ENCODE measurements around the gene YTHDC1.
"Not testable (repeated sequence)": the region's sequence is repeated elsewhere in the genome, so short reads cannot be mapped to it uniquely, and the experiment has no call there.

The YTHDC1 gene

DNA sequence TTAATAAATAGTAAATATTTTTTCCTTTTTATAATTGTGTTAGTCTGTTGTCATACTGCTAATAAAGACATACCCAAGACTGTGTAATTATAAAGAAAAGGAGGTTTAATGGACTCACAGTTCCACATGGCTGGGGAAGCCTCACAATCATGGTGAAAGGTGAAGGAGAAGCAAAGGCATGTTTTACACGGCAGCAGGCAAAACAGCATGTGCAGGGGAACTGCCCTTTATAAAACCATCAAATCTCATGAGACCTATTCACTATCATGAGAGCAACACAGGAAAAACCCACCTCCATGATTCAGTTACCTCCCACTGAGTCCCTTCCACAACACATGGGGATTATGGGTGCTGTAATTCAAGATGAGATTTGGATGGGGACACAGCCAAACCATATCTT is 58.6 kb downstream of the YTHDC1 start:
- no peak overlapping the region for H3K27ac Mint-ChIP-seq
- H3K4me3 Mint-ChIP-seq, result no peak overlapping the region
- DNase-seq, result no peak
- peaks cover 2% of the 10 kb centered on the region for H3K27me3 Mint-ChIP-seq
- no peaks in the 10 kb centered on the region for H3K36me3 Mint-ChIP-seq (ENCODE audit: low read depth)
- peaks cover 14% of the 10 kb centered on the region for H3K9me3 Mint-ChIP-seq
- H3K4me1 Mint-ChIP-seq (ENCODE audit: low read depth), result no peaks in the 10 kb centered on the region

GRCh38 chr4:68288393-68288740 is 61.5 kb downstream of the YTHDC1 start:
- Mint-ChIP-seq H3K9me3 (peaks cover 14% of the 10 kb centered on the region), H3K27ac (no peak overlapping the region), H3K4me3 (no peak overlapping the region), H3K27me3 (peaks cover 5% of the 10 kb centered on the region), H3K36me3 (ENCODE audit: low read depth) (no peaks in the 10 kb centered on the region), H3K4me1 (ENCODE audit: low read depth) (no peaks in the 10 kb centered on the region)
- DNase-seq, result no peak

DNA sequence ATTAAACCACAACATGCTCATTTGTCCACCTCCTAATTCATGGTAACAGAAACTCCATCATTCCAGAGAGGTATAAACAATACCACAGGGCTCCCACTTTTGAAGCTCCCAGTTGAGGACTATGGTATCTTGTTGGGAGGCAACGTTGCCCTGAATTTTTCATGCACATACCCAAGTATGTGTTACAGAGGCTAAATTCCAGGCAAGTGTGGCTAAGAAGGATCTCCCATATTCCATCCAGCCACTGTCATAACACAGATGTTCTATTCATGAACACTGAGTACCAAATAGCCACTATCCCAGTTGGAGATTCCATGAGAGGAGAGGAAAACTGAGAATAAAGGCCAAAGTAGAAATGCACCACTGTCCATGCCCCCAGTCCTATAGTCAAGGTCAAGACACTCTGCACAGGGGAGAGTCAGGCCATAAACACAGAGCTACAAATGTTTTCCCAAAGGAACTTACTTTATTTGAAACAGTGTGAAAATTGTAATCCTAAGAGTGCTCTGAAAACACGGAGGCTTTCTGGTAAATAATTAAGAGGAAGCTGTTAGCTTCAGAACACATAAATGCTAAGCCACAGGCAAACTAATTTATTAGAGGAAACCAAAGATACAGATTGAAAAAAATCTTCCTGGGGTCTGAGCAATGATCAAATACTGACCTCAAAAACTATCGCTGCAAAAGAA is 62.0 kb downstream of the YTHDC1 start:
- no peak for DNase-seq
- Mint-ChIP-seq H3K4me1 (ENCODE audit: low read depth) (no peaks in the 10 kb centered on the region), H3K27me3 (peaks cover 5% of the 10 kb centered on the region), H3K4me3 (no peak overlapping the region), H3K27ac (no peak overlapping the region), H3K9me3 (peaks cover 14% of the 10 kb centered on the region), H3K36me3 (ENCODE audit: low read depth) (no peaks in the 10 kb centered on the region)

GRCh38 chr4:68283714-68284113 is 66.2 kb downstream of the YTHDC1 start:
- no peak overlapping the region for H3K4me3 Mint-ChIP-seq
- no peaks in the 10 kb centered on the region for H3K36me3 Mint-ChIP-seq (ENCODE audit: low read depth)
- no peak overlapping the region for H3K27ac Mint-ChIP-seq
- DNase-seq, result no peak
- H3K27me3 Mint-ChIP-seq, result peaks cover 5% of the 10 kb centered on the region
- H3K4me1 Mint-ChIP-seq (ENCODE audit: low read depth), result no peaks in the 10 kb centered on the region
- no peaks in the 10 kb centered on the region for H3K9me3 Mint-ChIP-seq

DNA sequence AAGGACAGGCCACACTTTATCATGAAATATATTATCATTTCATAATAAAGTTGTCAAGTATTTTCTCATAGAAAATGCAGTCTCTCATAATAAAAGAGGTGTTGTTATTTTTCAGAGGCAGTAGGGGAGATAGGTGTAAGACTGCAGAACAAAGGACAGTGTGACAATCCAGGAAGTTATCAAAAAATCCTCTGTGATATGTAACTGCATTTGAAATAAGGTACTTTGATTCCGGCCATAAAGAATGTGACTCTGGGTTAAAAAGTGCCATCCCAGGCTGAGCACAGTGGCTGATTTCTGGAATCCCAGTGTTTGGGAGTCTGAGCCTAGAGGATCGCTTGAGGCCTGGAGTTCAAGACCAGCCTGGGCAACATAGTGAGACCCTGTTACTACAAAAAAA is 66.8 kb downstream of the YTHDC1 start:
- H3K36me3 Mint-ChIP-seq (ENCODE audit: low read depth), result no peaks in the 10 kb centered on the region
- no peaks in the 10 kb centered on the region for H3K9me3 Mint-ChIP-seq
- H3K4me3 Mint-ChIP-seq, result no peak overlapping the region
- no peak overlapping the region for H3K27ac Mint-ChIP-seq
- no peaks in the 10 kb centered on the region for H3K4me1 Mint-ChIP-seq (ENCODE audit: low read depth)
- no peak for DNase-seq
- peaks cover 3% of the 10 kb centered on the region for H3K27me3 Mint-ChIP-seq

GRCh38 chr4:68281796-68282740 is 67.8 kb downstream of the YTHDC1 start:
- H3K36me3 Mint-ChIP-seq (ENCODE audit: low read depth); H3K4me3 Mint-ChIP-seq; DNase-seq; H3K4me1 Mint-ChIP-seq (ENCODE audit: low read depth); H3K27me3 Mint-ChIP-seq; H3K27ac Mint-ChIP-seq; H3K9me3 Mint-ChIP-seq: not testable (repeated sequence)

GRCh38 chr4:68278029-68278428 is 71.9 kb downstream of the YTHDC1 start:
- Mint-ChIP-seq H3K4me3 (no peak overlapping the region), H3K9me3 (no peaks in the 10 kb centered on the region), H3K4me1 (ENCODE audit: low read depth) (no peaks in the 10 kb centered on the region), H3K27ac (no peak overlapping the region), H3K36me3 (ENCODE audit: low read depth) (no peaks in the 10 kb centered on the region), H3K27me3 (peaks cover 5% of the 10 kb centered on the region)
- no peak for DNase-seq

DNA sequence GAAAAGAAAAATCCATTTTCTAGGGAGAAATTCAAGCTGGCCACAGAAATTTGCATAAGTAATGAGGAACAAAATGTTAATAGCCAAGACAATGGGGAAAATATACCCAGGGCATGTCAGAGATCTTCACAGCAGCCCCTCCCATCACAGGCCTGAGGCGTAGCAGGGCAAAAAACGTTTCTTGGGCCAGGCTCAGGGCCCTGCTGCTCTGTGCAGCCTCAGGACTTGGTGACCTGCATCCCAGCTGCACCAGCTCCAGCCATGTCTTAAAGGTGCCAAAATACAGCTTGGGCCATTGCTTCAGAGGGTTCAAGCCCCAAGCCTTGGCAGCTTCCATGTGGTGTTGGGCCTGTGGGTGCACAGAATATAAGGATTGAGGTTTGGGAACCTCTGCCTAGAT is 72.3 kb downstream of the YTHDC1 start:
- no peak overlapping the region for H3K4me3 Mint-ChIP-seq
- DNase-seq, result no peak
- H3K4me1 Mint-ChIP-seq (ENCODE audit: low read depth), result peaks cover 1% of the 10 kb centered on the region
- peaks cover 9% of the 10 kb centered on the region for H3K27me3 Mint-ChIP-seq
- H3K9me3 Mint-ChIP-seq, result no peaks in the 10 kb centered on the region
- H3K36me3 Mint-ChIP-seq (ENCODE audit: low read depth), result no peaks in the 10 kb centered on the region
- H3K27ac Mint-ChIP-seq, result no peak overlapping the region

DNA sequence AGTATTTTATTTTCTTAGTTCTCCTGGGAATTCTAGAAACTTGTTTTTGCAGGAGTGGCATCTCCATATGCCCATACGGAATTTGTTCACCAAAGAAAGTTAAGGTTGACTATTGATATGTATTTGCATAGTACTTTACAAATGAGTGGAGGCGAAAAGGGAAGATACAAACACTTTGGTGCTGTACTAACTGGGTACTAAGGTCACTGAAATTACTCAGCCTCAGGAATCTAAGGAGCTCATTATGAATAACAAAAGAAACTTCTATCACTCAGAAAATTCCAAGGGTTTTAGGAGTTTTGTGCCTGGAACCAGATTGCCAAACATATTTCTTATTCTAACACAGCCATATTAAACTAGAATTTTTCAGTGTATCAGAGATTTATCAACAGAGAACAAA is 77.0 kb downstream of the YTHDC1 start:
- H3K36me3 Mint-ChIP-seq (ENCODE audit: low read depth), result no peaks in the 10 kb centered on the region
- peaks cover 17% of the 10 kb centered on the region for H3K27me3 Mint-ChIP-seq
- peaks cover 8% of the 10 kb centered on the region for H3K4me1 Mint-ChIP-seq (ENCODE audit: low read depth)
- H3K27ac Mint-ChIP-seq, result no peak overlapping the region
- no peak for DNase-seq
- no peaks in the 10 kb centered on the region for H3K9me3 Mint-ChIP-seq
- H3K4me3 Mint-ChIP-seq, result no peak overlapping the region

DNA sequence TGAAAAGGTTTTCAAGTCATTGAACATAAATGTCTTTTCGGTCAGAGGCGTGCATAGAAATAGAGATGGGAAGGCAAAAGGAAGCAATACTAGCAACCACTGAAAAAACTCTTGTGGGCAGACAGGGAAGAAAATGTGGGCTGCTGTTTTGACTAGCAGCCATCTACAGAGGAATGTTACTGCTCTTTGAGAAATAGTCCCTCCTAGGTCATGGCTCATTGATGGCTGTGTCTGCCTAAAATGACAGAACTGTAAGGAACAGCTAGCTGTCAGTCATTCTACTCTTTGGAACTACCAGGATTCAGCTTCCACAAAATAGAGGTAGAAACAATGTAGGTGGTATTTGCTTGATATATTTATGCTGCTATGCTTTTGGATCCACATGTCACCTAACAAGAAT is 77.5 kb downstream of the YTHDC1 start:
- no peak overlapping the region for H3K27ac Mint-ChIP-seq
- peak overlapping the region; percentile 63 for H3K4me3 Mint-ChIP-seq
- no peaks in the 10 kb centered on the region for H3K36me3 Mint-ChIP-seq (ENCODE audit: low read depth)
- DNase-seq, result no peak
- peaks cover 17% of the 10 kb centered on the region for H3K27me3 Mint-ChIP-seq
- H3K4me1 Mint-ChIP-seq (ENCODE audit: low read depth), result peaks cover 13% of the 10 kb centered on the region
- H3K9me3 Mint-ChIP-seq, result no peaks in the 10 kb centered on the region

DNA sequence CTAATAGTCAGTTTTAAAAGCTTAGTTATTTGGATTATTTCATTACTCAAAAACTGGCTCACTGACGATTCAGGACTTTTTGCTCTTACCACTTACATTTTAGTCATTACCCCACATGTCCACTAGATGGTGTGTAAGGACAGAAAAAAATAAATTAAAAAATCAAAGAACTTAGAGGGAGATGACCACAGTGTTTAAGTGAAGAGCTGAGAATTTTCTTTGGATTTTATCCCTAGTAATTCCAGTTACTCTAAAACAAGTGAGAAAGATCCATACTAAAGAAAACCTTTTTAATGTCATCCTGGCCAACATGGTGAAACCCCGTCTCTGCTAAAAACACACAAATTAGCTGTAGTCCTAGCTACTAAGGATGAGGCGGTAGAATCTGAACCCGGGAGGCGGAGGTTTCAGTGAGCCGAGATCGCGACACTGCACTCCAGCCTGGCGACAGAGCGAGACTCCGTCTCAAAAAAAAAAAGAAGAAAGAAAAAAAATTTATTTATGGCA is 78.0 kb downstream of the YTHDC1 start:
- peaks cover 15% of the 10 kb centered on the region for H3K4me1 Mint-ChIP-seq (ENCODE audit: low read depth)
- H3K36me3 Mint-ChIP-seq (ENCODE audit: low read depth), result no peaks in the 10 kb centered on the region
- H3K4me3 Mint-ChIP-seq, result peak overlapping the region; percentile 63
- no peak for DNase-seq
- no peak overlapping the region for H3K27ac Mint-ChIP-seq
- H3K27me3 Mint-ChIP-seq, result peaks cover 17% of the 10 kb centered on the region
- H3K9me3 Mint-ChIP-seq, result no peaks in the 10 kb centered on the region

DNA sequence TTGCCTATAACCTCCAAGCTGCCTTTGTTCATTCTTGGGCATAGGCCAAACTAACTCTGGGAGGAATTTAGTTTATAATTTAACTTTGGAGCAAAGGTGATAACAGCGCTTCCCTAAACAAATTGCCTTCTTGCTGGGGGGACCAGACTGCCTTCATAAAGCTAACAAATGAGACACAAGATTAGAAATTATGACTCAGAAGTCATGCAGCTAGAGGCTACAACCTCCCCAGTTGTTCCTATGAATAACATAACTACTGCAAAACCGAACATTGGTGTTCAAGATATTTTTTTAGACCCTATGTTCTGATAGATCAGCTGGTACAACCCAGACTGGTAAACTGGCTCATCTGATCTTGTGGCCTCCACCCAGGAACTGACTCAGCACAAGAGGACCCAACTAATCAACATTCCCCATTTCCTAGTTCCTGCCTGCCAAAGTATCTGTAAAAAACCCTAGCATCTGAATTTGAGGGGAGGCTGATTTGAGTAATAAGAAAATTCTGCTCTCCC is 82.4 kb downstream of the YTHDC1 start:
- H3K4me1 Mint-ChIP-seq (ENCODE audit: low read depth), result peaks cover 15% of the 10 kb centered on the region
- H3K27me3 Mint-ChIP-seq, result peaks cover 7% of the 10 kb centered on the region
- no peak overlapping the region for H3K4me3 Mint-ChIP-seq
- no peak overlapping the region for H3K27ac Mint-ChIP-seq
- H3K9me3 Mint-ChIP-seq, result peaks cover 7% of the 10 kb centered on the region
- DNase-seq, result no peak
- no peaks in the 10 kb centered on the region for H3K36me3 Mint-ChIP-seq (ENCODE audit: low read depth)

GRCh38 chr4:68264875-68265565 is 84.9 kb downstream of the YTHDC1 start:
- H3K27ac Mint-ChIP-seq, result no peak overlapping the region
- H3K4me3 Mint-ChIP-seq, result no peak overlapping the region
- no peaks in the 10 kb centered on the region for H3K36me3 Mint-ChIP-seq (ENCODE audit: low read depth)
- H3K4me1 Mint-ChIP-seq (ENCODE audit: low read depth), result peaks cover 11% of the 10 kb centered on the region
- H3K27me3 Mint-ChIP-seq, result no peaks in the 10 kb centered on the region
- no peak for DNase-seq
- peaks cover 7% of the 10 kb centered on the region for H3K9me3 Mint-ChIP-seq
